Stomach (tissue), 4 donors: Measurements from ENCODE around the gene TEX26.

Experiments used
- EP300 ChIP-seq: sonication (generic); formaldehyde crosslinking; IDR thresholded peaks from one replicate; pipeline ENCODE4 v1.6.1; 2017; ENCODE audit warnings: antibody characterized with exemption
- POLR2A ChIP-seq, 4 donors: fragments of 450-650 bp; IDR thresholded peaks; one replicate each; pipeline ENCODE4 v1.6.1; 2016; ENCODE audit warnings: antibody characterized with exemption in 4 of 4, control low read depth in 2 of 4, mild to moderate bottlenecking in 1 of 4, moderate library complexity in 1 of 4
- POLR2AphosphoS5 ChIP-seq, 3 donors: sonication (generic); formaldehyde crosslinking; IDR thresholded peaks; one replicate each; pipeline ENCODE4 v1.6.1; 2016; ENCODE audit warnings: antibody characterized with exemption in 3 of 3
- TF ChIP-seq, protein P1 (sequence below), 7 experiments: fragments of 450-650 bp in 4 of 7; fragments of 200-600 bp in 3 of 7; sonication (generic) in 3 of 7; IDR thresholded peaks; one replicate each; pipeline ENCODE4 v1.5.1; 2016 to 2019; ENCODE audit warnings: antibody characterized with exemption in 7 of 7, control low read depth in 2 of 7, mild to moderate bottlenecking in 1 of 7

DNA sequence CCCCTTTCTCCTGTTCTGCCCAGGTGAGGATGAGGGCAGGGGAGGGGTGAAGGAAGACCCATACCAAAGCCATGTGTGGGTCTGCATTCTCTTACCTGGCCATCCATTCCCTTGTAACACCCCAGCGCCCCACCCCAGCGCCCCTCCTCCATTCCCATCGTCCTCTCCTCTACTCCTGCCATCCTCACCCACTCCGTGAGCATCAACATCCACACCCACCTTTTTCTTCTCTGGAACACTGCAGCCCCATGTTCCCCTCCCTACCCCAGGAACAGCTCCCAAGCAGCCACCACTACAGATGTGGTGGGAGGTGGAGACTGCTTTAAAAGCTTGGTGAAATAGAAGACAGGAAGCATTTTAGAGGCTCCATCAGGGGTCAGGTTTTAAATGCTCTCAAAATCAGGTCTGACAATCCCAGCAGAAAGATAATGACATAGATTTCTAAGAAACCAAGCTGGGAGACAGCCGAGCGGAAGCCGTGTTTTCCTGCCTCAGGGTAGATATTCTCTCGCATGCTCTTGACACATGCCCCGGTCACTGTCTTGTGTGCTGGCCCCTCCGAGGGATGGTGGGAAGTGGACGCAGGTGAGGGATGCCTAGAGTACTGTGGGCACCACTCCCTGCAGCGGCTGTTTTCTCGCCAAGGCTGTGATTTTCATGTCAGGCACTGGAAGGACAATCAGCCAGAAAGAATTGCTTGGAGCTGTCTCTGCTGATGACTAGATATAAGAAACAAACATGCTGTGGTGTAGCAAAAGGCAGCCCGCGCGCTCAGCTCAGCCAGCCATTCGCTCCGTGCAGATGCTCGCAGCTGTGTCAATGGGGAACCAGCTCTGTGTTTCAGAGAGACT is 16.5 kb upstream of the TEX26 start:
- TF ChIP-seq, protein P1, sequence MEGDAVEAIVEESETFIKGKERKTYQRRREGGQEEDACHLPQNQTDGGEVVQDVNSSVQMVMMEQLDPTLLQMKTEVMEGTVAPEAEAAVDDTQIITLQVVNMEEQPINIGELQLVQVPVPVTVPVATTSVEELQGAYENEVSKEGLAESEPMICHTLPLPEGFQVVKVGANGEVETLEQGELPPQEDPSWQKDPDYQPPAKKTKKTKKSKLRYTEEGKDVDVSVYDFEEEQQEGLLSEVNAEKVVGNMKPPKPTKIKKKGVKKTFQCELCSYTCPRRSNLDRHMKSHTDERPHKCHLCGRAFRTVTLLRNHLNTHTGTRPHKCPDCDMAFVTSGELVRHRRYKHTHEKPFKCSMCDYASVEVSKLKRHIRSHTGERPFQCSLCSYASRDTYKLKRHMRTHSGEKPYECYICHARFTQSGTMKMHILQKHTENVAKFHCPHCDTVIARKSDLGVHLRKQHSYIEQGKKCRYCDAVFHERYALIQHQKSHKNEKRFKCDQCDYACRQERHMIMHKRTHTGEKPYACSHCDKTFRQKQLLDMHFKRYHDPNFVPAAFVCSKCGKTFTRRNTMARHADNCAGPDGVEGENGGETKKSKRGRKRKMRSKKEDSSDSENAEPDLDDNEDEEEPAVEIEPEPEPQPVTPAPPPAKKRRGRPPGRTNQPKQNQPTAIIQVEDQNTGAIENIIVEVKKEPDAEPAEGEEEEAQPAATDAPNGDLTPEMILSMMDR (IDR thresholded peaks at IDR 0.05): no peak
- no peak for TF ChIP-seq POLR2AphosphoS5 (IDR thresholded peaks at IDR 0.05)
- no peak for TF ChIP-seq POLR2A (IDR thresholded peaks at IDR 0.05)
- TF ChIP-seq EP300: no peak
